ENCODE data around the gene SLIT3. TPM values are rescaled to one million over a fixed set of nuclear protein-coding genes. Genes with fewer than 3 reads are reported as not detected.

The SLIT3 gene
- total and polyA plus RNA-seq, 8 donors = 1.2 to 24.5 (median 8.6) TPM

DNA sequence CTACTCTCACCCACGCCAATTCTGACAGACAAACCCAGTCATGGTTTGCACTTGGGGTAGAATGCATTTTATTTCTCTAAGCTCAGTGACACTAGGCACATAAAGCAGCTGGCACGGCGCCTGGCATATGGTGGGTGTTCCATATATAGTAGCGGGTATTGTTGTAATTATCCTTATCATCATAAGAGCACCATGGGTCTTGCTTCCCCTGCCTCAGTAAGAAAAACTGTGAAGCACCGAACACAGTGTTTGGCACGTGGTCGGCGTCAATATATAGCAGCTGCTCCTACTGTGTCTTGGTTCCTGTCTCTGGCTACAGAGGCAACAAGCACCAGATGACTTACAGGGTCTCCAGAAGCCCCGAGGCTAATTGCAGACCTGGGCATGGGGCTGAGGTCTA lies 527.7 kb downstream of the SLIT3 start:
- intact Hi-C loops (cut with DNase I; ENCODE audit: low total_unique reads) = no loop called here
- no peaks in the 10 kb centered on the region for H3K4me1 ChIP-seq
- DNase-seq = no peak
- no peak overlapping the region for H3K27ac ChIP-seq
- H3K36me3 ChIP-seq = peaks cover 0 to 43% (median 13%) of the 10 kb centered on the region in 4 donors
- no peaks in the 10 kb centered on the region for H3K27me3 ChIP-seq
- H3K4me3 ChIP-seq = no peak overlapping the region
- peaks cover 0 to 1% (median 0%) of the 10 kb centered on the region in 4 donors for H3K9me3 ChIP-seq
- WGBS, 5 donors = 79 to 97% (median 92%) methylated on average over 9 of the region's 9 CpGs
- TF ChIP-seq, protein P1, sequence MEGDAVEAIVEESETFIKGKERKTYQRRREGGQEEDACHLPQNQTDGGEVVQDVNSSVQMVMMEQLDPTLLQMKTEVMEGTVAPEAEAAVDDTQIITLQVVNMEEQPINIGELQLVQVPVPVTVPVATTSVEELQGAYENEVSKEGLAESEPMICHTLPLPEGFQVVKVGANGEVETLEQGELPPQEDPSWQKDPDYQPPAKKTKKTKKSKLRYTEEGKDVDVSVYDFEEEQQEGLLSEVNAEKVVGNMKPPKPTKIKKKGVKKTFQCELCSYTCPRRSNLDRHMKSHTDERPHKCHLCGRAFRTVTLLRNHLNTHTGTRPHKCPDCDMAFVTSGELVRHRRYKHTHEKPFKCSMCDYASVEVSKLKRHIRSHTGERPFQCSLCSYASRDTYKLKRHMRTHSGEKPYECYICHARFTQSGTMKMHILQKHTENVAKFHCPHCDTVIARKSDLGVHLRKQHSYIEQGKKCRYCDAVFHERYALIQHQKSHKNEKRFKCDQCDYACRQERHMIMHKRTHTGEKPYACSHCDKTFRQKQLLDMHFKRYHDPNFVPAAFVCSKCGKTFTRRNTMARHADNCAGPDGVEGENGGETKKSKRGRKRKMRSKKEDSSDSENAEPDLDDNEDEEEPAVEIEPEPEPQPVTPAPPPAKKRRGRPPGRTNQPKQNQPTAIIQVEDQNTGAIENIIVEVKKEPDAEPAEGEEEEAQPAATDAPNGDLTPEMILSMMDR (IDR thresholded peaks at IDR 0.05) = no peak
- no peak for TF ChIP-seq EP300 (IDR thresholded peaks at IDR 0.05)
- no peak for TF ChIP-seq POLR2AphosphoS5 (IDR thresholded peaks at IDR 0.05)
- no peak for TF ChIP-seq POLR2A (IDR thresholded peaks at IDR 0.05)

DNA sequence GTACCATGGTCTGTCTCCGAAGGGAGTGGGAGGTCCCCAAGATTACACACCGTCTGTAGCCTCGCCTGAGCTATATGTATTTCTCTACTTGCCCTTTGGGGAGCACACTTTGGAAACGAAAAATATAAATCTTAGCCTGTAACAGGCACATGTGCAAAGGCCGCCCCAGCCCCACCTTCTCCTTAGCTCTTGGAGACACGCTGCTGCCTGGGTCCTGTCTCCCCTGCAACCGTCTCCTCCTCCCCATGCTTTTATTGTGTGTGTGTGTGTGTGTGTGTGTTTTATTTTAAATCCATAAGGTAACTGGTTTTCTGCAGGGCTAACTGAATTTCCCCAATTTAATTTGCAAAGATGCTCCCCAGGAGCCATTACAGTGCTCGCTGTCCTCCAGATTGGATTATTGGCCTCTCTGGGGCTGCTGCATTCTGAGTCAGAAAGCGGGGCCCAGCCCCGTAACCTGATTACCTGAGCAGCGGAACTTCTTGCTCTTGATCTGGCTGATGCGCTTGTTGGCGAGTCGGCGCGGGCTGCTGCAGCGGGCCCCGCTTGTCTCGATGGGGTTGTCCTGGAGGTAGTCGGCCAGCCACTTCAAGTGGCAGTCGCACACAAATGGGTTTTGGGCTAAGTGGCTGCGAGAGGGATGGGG lies 528.5 kb downstream of the SLIT3 start:
- intact Hi-C loops (cut with DNase I; ENCODE audit: low total_unique reads) = no loop called here
- no peaks in the 10 kb centered on the region for H3K27me3 ChIP-seq
- no peaks in the 10 kb centered on the region for H3K4me1 ChIP-seq
- H3K36me3 ChIP-seq = peaks cover 0 to 49% (median 13%) of the 10 kb centered on the region in 4 donors
- no peak overlapping the region for H3K4me3 ChIP-seq
- TF ChIP-seq POLR2A (IDR thresholded peaks at IDR 0.05) (no peak), EP300 (IDR thresholded peaks at IDR 0.05) (no peak), POLR2AphosphoS5 (IDR thresholded peaks at IDR 0.05) (no peak)
- TF ChIP-seq, protein P1 (IDR thresholded peaks at IDR 0.05) = no peak
- DNase-seq = peak in 1 of 2 donors; percentile 35
- 90 to 92% (median 91%) methylated on average over 18 to 22 of the region's 22 CpGs for WGBS, 5 donors
- H3K27ac ChIP-seq = no peak overlapping the region
- peaks cover 0 to 4% (median 0%) of the 10 kb centered on the region in 4 donors for H3K9me3 ChIP-seq

DNA sequence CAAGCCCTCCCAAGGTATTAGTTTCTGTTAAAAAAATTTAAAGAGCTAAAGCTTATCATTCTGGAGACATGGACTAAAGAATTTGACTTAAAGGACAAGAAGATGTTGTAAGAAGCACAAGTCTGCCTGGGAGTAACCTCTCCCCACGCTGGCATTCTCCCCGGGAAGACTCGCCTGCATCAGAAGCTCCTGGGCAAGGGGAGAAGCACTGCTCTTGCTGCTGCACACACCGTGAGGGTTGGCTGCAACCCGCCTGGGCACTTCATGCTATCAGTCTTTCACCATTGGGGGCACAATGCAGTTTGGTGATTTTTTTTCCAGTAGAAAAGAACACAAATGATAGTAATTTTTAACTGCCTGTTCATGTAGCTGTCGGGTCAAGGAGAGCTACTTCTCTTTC lies 529.3 kb downstream of the SLIT3 start:
- Histone ChIP-seq H3K9me3 (peaks cover 0 to 4% (median 0%) of the 10 kb centered on the region in 4 donors), H3K4me3 (no peak overlapping the region), H3K27ac (no peak overlapping the region), H3K4me1 (no peaks in the 10 kb centered on the region), H3K36me3 (peaks cover 0 to 49% (median 13%) of the 10 kb centered on the region in 4 donors), H3K27me3 (no peaks in the 10 kb centered on the region)
- 81 to 86% (median 84%) methylated on average over 6 of the region's 6 CpGs for WGBS, 5 donors
- no peak for DNase-seq
- TF ChIP-seq POLR2AphosphoS5 (IDR thresholded peaks at IDR 0.05) (no peak), EP300 (IDR thresholded peaks at IDR 0.05) (no peak), POLR2A (IDR thresholded peaks at IDR 0.05) (no peak)
- TF ChIP-seq, protein P1 (IDR thresholded peaks at IDR 0.05) = no peak
- intact Hi-C loops (cut with DNase I; ENCODE audit: low total_unique reads) = no loop called here

DNA sequence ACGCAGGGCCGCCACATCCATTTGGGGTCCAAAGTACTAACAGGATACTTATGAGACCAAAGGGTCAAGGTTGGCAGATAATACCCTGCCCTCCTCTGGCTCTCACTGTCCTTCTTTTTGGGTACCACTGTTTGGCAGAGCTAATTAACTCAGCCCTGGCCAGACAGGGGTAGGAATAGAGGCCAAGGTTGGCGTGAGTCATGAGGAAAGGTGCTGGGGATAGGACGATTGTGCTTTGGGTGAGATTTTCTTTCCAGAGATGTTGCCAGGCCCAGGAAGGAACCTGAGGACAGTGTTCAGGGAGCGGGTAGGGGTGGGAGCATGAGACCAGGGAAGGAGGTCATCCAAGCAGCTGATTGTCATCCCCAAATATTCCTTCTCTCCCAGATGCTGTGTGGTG lies 529.9 kb downstream of the SLIT3 start:
- 84 to 92% (median 91%) methylated on average over 5 of the region's 5 CpGs for WGBS, 5 donors

More for the DNA sequence above, 529.9 kb downstream of the SLIT3 start:
- Histone ChIP-seq H3K4me1 (no peaks in the 10 kb centered on the region), H3K9me3 (peaks cover 0 to 4% (median 0%) of the 10 kb centered on the region in 4 donors), H3K27ac (no peak overlapping the region), H3K4me3 (no peak overlapping the region), H3K27me3 (no peaks in the 10 kb centered on the region), H3K36me3 (peaks cover 0 to 49% (median 13%) of the 10 kb centered on the region in 4 donors)
- TF ChIP-seq, protein P1 (IDR thresholded peaks at IDR 0.05) = no peak
- TF ChIP-seq EP300 (IDR thresholded peaks at IDR 0.05) = no peak
- TF ChIP-seq POLR2A (IDR thresholded peaks at IDR 0.05) = no peak
- TF ChIP-seq POLR2AphosphoS5 (IDR thresholded peaks at IDR 0.05) = no peak
- intact Hi-C loops (cut with DNase I; ENCODE audit: low total_unique reads) = no loop called here
- no peak for DNase-seq

Measured in stomach (tissue), 9 donors.